DND-41 (cell line): Measurements from ENCODE around the gene BLVRA.

ENCODE experiments used
- ATAC-seq: fragments of 200-7000 bp; cut with Tn5 transposase; 3 replicates; pipeline ENCODE4 v1.9.1; 2021; ENCODE audit warnings: low read depth; ENCODE audit not compliant: insufficient read depth
- DNase-seq: peaks from one replicate; pipeline ENCODE4 v3.0.0-alpha.2; 2020
- H2AFZ ChIP-seq: 2 replicates; pipeline ENCODE4 v1.6.0; 2012; ENCODE audit warnings: low read depth, low read length
- H3K27ac ChIP-seq: 2 replicates; pipeline ENCODE4 v1.5.1; 2012; ENCODE audit warnings: low read length, inconsistent platforms
- H3K27me3 ChIP-seq: fragments of 200-600 bp; sonication (generic); 2 replicates; pipeline ENCODE4 v1.6.0; 2012; ENCODE audit warnings: low read length, mild to moderate bottlenecking, inconsistent platforms; ENCODE audit not compliant: insufficient read depth, poor library complexity
- H3K36me3 ChIP-seq: 2 replicates; pipeline ENCODE4 v1.5.1; 2012; ENCODE audit warnings: low read length, inconsistent platforms; ENCODE audit not compliant: insufficient read depth
- H3K4me1 ChIP-seq: 2 replicates; pipeline ENCODE4 v1.5.1; 2012; ENCODE audit warnings: mild to moderate bottlenecking, low read length; ENCODE audit not compliant: insufficient read depth
- H3K4me2 ChIP-seq: 2 replicates; pipeline ENCODE4 v1.6.0; 2012; ENCODE audit warnings: mild to moderate bottlenecking, moderate library complexity, low read length, inconsistent platforms; ENCODE audit not compliant: insufficient read depth
- H3K4me3 ChIP-seq, 2 experiments: fragments of 200-600 bp in 1 of 2; shearing (Covaris generic) in 1 of 2; 2 replicates each; pipeline ENCODE4 v1.5.1; 2012 to 2016; ENCODE audit warnings: inconsistent platforms in 2 of 2, low read length in 2 of 2, mild to moderate bottlenecking in 2 of 2, low read depth in 1 of 2, moderate library complexity in 1 of 2
- H3K79me2 ChIP-seq: 2 replicates; pipeline ENCODE4 v1.6.0; 2012; ENCODE audit warnings: low read length, inconsistent platforms; ENCODE audit not compliant: insufficient read depth
- H3K9ac ChIP-seq: 2 replicates; pipeline ENCODE4 v1.6.0; 2012; ENCODE audit warnings: low read depth, mild to moderate bottlenecking, inconsistent platforms, low read length, moderate library complexity
- H3K9me3 ChIP-seq: 2 replicates; pipeline ENCODE4 v1.5.1; 2012; ENCODE audit warnings: low read length, moderate library complexity, mild to moderate bottlenecking, inconsistent platforms; ENCODE audit not compliant: insufficient read depth, severe bottlenecking
- H4K20me1 ChIP-seq: 2 replicates; pipeline ENCODE4 v1.6.0; 2012; ENCODE audit warnings: low read length; ENCODE audit not compliant: insufficient read depth
- EZH2 ChIP-seq: IDR thresholded peaks from 3 replicates; pipeline ENCODE4 v1.6.1; 2012; ENCODE audit warnings: borderline replicate concordance, low read depth, mild to moderate bottlenecking, moderate library complexity, low read length, inconsistent platforms; ENCODE audit not compliant: severe bottlenecking
- TF ChIP-seq, protein P1 (sequence below): IDR thresholded peaks from 2 replicates; pipeline ENCODE4 v1.5.1; 2012; ENCODE audit warnings: borderline replicate concordance, low read length, moderate library complexity, mild to moderate bottlenecking; ENCODE audit not compliant: poor library complexity, severe bottlenecking; ENCODE audit errors: extremely low read depth

Gene BLVRA

DNA sequence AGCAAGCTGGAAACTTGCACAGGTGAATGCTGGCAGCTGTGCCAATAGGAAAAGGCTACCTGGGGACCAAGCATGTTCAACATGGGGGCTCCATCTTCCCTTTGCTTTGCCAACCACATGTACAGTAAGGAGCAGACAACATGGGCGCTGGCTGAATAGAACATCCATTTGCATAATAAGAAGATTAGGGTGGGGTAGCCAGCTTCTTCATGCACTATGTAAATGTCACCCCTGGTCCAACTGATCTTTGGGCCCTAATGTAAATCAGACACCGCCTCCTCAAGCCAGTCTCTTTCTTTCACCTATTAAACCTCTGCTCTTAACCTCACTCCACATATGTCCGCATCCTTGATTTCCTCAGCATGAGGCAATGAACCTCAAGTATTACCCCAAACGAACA, 84.8 kb downstream of the BLVRA start:
- Histone ChIP-seq H3K27me3 (peaks cover 3% of the 10 kb centered on the region), H2AFZ (no peak overlapping the region), H3K4me2 (no peak overlapping the region), H3K4me1 (peaks cover 5% of the 10 kb centered on the region), H3K27ac (no peak overlapping the region), H3K9ac (no peak overlapping the region), H3K9me3 (no peaks in the 10 kb centered on the region), H3K36me3 (no peaks in the 10 kb centered on the region), H3K79me2 (no peaks in the 10 kb centered on the region), H3K4me3 (no peak overlapping the region), H4K20me1 (no peaks in the 10 kb centered on the region)
- TF ChIP-seq, protein P1, sequence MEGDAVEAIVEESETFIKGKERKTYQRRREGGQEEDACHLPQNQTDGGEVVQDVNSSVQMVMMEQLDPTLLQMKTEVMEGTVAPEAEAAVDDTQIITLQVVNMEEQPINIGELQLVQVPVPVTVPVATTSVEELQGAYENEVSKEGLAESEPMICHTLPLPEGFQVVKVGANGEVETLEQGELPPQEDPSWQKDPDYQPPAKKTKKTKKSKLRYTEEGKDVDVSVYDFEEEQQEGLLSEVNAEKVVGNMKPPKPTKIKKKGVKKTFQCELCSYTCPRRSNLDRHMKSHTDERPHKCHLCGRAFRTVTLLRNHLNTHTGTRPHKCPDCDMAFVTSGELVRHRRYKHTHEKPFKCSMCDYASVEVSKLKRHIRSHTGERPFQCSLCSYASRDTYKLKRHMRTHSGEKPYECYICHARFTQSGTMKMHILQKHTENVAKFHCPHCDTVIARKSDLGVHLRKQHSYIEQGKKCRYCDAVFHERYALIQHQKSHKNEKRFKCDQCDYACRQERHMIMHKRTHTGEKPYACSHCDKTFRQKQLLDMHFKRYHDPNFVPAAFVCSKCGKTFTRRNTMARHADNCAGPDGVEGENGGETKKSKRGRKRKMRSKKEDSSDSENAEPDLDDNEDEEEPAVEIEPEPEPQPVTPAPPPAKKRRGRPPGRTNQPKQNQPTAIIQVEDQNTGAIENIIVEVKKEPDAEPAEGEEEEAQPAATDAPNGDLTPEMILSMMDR: no peak
- no peak for TF ChIP-seq EZH2
- DNase-seq: no peak
- ATAC-seq: no peak

DNA sequence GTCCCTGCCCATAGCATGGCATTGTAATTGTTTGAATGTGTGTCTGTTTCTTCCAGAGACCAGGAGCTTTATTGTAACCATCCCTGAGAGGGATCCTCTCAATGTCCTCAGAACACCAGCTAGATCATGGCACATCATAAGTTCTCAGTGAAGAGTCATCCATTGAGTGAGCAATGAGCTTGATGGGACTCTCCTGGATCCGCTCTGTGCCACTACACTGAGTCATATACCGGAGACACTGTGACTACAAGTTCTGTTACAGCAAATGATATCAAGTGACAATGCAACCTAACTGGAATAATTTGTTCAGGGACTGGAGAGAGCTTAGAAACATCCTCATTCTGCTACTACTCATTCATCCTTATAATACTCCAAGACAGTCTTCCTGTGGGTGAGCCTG, 85.8 kb downstream of the BLVRA start:
- Histone ChIP-seq H3K4me3 (no peak overlapping the region), H3K27ac (no peak overlapping the region), H3K4me2 (no peak overlapping the region), H4K20me1 (no peaks in the 10 kb centered on the region), H2AFZ (no peak overlapping the region), H3K4me1 (no peaks in the 10 kb centered on the region), H3K79me2 (no peaks in the 10 kb centered on the region), H3K36me3 (no peaks in the 10 kb centered on the region), H3K9me3 (no peaks in the 10 kb centered on the region), H3K27me3 (peaks cover 3% of the 10 kb centered on the region), H3K9ac (no peak overlapping the region)
- ATAC-seq (no peak), DNase-seq (no peak)
- TF ChIP-seq, protein P1: no peak
- TF ChIP-seq EZH2: no peak

DNA sequence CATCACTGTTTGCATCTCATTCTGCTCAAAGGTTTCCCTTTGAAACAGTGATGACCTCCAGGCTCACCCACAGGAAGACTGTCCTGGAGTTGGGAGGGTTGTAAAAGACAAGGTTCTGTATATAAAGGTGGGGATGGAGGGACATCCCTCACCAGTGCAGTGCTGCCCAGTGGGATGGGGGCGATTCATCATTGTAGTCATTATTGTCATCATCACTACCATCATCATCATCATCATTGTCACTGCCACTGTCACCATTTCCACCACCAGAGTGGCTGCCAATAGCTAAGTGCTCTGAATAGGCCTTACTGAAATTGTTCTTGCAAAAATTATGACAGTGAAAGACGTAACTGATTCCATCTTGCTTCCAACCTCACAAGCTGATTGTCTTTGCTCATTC, 86.2 kb downstream of the BLVRA start:
- peaks cover 3% of the 10 kb centered on the region for H3K27me3 ChIP-seq
- ATAC-seq: no peak
- no peak overlapping the region for H3K27ac ChIP-seq
- no peak overlapping the region for H3K9ac ChIP-seq
- H2AFZ ChIP-seq: no peak overlapping the region
- TF ChIP-seq EZH2: no peak
- TF ChIP-seq, protein P1: no peak
- H3K36me3 ChIP-seq: no peaks in the 10 kb centered on the region
- no peaks in the 10 kb centered on the region for H3K9me3 ChIP-seq
- no peaks in the 10 kb centered on the region for H4K20me1 ChIP-seq
- no peak for DNase-seq
- no peaks in the 10 kb centered on the region for H3K4me1 ChIP-seq
- H3K4me2 ChIP-seq: no peak overlapping the region
- no peak overlapping the region for H3K4me3 ChIP-seq
- H3K79me2 ChIP-seq: no peaks in the 10 kb centered on the region

DNA sequence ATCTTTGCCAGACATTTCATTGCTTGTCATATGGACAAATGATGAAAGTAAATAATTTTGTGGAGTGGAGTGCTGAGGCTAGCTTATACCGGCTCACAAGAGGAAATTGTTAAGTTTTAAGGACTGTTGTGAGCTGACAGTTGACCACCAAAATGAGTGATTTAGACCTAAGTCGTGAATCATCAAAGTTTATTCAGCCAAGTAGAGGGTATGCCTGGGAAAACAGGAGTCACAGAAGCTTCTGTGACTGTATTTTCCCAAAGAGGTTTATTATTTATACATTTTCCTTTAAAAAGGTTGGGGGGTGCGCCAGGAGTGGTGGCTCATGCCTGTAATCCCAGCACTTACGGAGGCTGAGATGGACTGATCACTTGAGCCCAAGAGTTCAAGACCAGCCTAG, 89.0 kb downstream of the BLVRA start:
- H3K36me3 ChIP-seq: no peaks in the 10 kb centered on the region
- H3K4me3 ChIP-seq: no peak overlapping the region
- H3K4me2 ChIP-seq: no peak overlapping the region
- no peaks in the 10 kb centered on the region for H3K4me1 ChIP-seq
- ATAC-seq: no peak
- H3K79me2 ChIP-seq: no peaks in the 10 kb centered on the region
- H4K20me1 ChIP-seq: no peaks in the 10 kb centered on the region
- DNase-seq: no peak
- H3K27me3 ChIP-seq: no peaks in the 10 kb centered on the region
- H3K9ac ChIP-seq: no peak overlapping the region
- no peaks in the 10 kb centered on the region for H3K9me3 ChIP-seq
- H3K27ac ChIP-seq: no peak overlapping the region
- TF ChIP-seq, protein P1: no peak
- TF ChIP-seq EZH2: no peak
- no peak overlapping the region for H2AFZ ChIP-seq
